Endothelial cell of umbilical vein (primary cell): ENCODE results near the gene EVPLL. TPM values are rescaled to one million over a fixed set of nuclear protein-coding genes. Genes with fewer than 3 reads are reported as not detected.

ENCODE experiments used
- BruUV-seq: library from RNA; stranded (reverse); fragments of 400-500 nt; replicated peaks from 2 replicates; lab custom pipeline; 2021; lab: Mats Ljungman, UMichigan
- CTCF ChIA-PET: fragments of 300-600, 350-600 bp; sonication (Branson Sonifier 250); formaldehyde crosslinking; loops from one replicate; lab custom pipeline; 2021; ENCODE audit warnings: antibody characterized with exemption, inconsistent platforms; lab: Charles Lee
- POLR2A ChIA-PET: fragments of 300-600, 350-600 bp; sonication (Branson Sonifier 250); formaldehyde crosslinking; loops from one replicate; lab custom pipeline; 2021; ENCODE audit warnings: antibody characterized with exemption, inconsistent platforms; lab: Charles Lee
- DNase-seq: peaks from one replicate; pipeline ENCODE4 v3.0.0-alpha.2; 2011; ENCODE audit warnings: low read depth, low spot score
- FAIRE-seq: peaks from 2 replicates; lab custom pipeline; 2011; peaks lifted over from hg19 to GRCh38; lab: Jason Lieb, UNC
- H2AFZ ChIP-seq: 2 replicates; pipeline ENCODE4 v1.6.0; 2012; ENCODE audit warnings: low read depth, low read length, control low read depth, inconsistent platforms
- H3K27ac ChIP-seq: 2 replicates; pipeline ENCODE4 v1.5.1; 2011; ENCODE audit warnings: low read depth, mild to moderate bottlenecking, control low read depth, low read length, moderate library complexity; ENCODE audit not compliant: insufficient read depth
- H3K27me3 ChIP-seq, 2 experiments: 2 replicates each; pipeline versions ENCODE4 v1.6.0 to v1.6.1; 2011; ENCODE audit warnings: low read length in 2 of 2, mixed read lengths in 1 of 2; ENCODE audit not compliant: control insufficient read depth in 2 of 2, insufficient read depth in 2 of 2
- H3K36me3 ChIP-seq, 2 experiments: 2 replicates in 1 of 2; 3 replicates in 1 of 2; pipeline ENCODE4 v1.5.1; 2011; ENCODE audit warnings: low read length in 2 of 2, mild to moderate bottlenecking in 1 of 2, moderate library complexity in 1 of 2; ENCODE audit not compliant: control insufficient read depth in 2 of 2, insufficient read depth in 2 of 2; ENCODE audit errors: extremely low read depth in 1 of 2
- H3K4me1 ChIP-seq: 3 replicates; pipeline ENCODE4 v1.5.1; 2011; ENCODE audit warnings: mild to moderate bottlenecking, low read length; ENCODE audit not compliant: control insufficient read depth, insufficient read depth; ENCODE audit errors: extremely low read depth
- H3K4me2 ChIP-seq: 2 replicates; pipeline ENCODE4 v1.6.1; 2011; ENCODE audit warnings: low read length, control low read depth, mixed read lengths; ENCODE audit not compliant: insufficient read depth
- H3K4me3 ChIP-seq, 3 experiments: fragments of 200-600 bp in 1 of 3; sonication (generic), shearing (Covaris generic) in 1 of 3; replicated peaks in 1 of 3; 2 replicates each; pipeline ENCODE4 v1.5.1; 2011 to 2016; ENCODE audit warnings: control low read depth in 3 of 3, low read length in 3 of 3, mild to moderate bottlenecking in 2 of 3, inconsistent platforms in 1 of 3, low read depth in 1 of 3, moderate library complexity in 1 of 3; ENCODE audit not compliant: insufficient read depth in 1 of 3
- H3K79me2 ChIP-seq: 2 replicates; pipeline ENCODE4 v1.6.0; 2012; ENCODE audit warnings: low read length, inconsistent platforms; ENCODE audit not compliant: control insufficient read depth, insufficient read depth
- H3K9ac ChIP-seq: replicated peaks from 2 replicates; pipeline ENCODE3; 2011; ENCODE audit warnings: low read length, control low read depth; ENCODE audit not compliant: insufficient read depth; ENCODE audit errors: extremely low read depth
- H3K9me1 ChIP-seq: replicated peaks from 3 replicates; pipeline ENCODE4 v1.6.0; 2011; ENCODE audit warnings: mild to moderate bottlenecking, low read length; ENCODE audit not compliant: control insufficient read depth, insufficient read depth; ENCODE audit errors: extremely low read depth
- H3K9me3 ChIP-seq: replicated peaks from 2 replicates; pipeline ENCODE4 v1.5.1; 2012; ENCODE audit warnings: low read length, inconsistent platforms; ENCODE audit not compliant: control insufficient read depth, insufficient read depth
- H4K20me1 ChIP-seq: replicated peaks from 2 replicates; pipeline ENCODE3; 2011; ENCODE audit warnings: mild to moderate bottlenecking, low read length; ENCODE audit not compliant: control insufficient read depth, insufficient read depth; ENCODE audit errors: extremely low read depth
- EZH2 ChIP-seq: IDR thresholded peaks from 2 replicates; pipeline ENCODE4 v1.6.1; 2012; ENCODE audit warnings: borderline replicate concordance, low read depth, mild to moderate bottlenecking, moderate library complexity, low read length, inconsistent platforms; ENCODE audit not compliant: severe bottlenecking
- FOS ChIP-seq: IDR thresholded peaks from 2 replicates; pipeline ENCODE4 v1.6.1; 2011; ENCODE audit warnings: mild to moderate bottlenecking, low read length, moderate library complexity, borderline replicate concordance; ENCODE audit not compliant: insufficient read depth
- GATA2 ChIP-seq: IDR thresholded peaks from 2 replicates; pipeline ENCODE4 v1.7.0; 2011; ENCODE audit warnings: low read depth, mild to moderate bottlenecking, moderate library complexity, mixed read lengths, low read length; ENCODE audit not compliant: insufficient read length, insufficient read depth
- JUN ChIP-seq: IDR thresholded peaks from 2 replicates; pipeline ENCODE4 v1.6.1; 2011; ENCODE audit warnings: borderline replicate concordance, low read depth; ENCODE audit not compliant: insufficient read length, insufficient read depth
- MYC ChIP-seq: IDR thresholded peaks from one replicate; pipeline ENCODE4 v1.6.1; 2011; ENCODE audit warnings: mild to moderate bottlenecking, low read depth, low read length
- POLR2A ChIP-seq: IDR thresholded peaks from 2 replicates; pipeline ENCODE4 v1.6.1; 2012; ENCODE audit warnings: low read depth, mild to moderate bottlenecking, control low read depth, low read length
- POLR2AphosphoS5 ChIP-seq: IDR thresholded peaks from 2 replicates; pipeline ENCODE4 v1.6.1; 2012; ENCODE audit warnings: low read depth, mild to moderate bottlenecking, control low read depth, low read length, moderate library complexity; ENCODE audit not compliant: insufficient read depth
- dilution Hi-C: fragments of 300-500 bp; cut with MboI; formaldehyde crosslinking; loops from one replicate; pipeline ENCODE4 v1.15.0; 2019; ENCODE audit warnings: low sequenced_read_pairs; ENCODE audit not compliant: extremely low pct_ligation_motif_present
- intact Hi-C: fragments of 100-400 bp; cut with micrococcal nuclease; formaldehyde crosslinking; loops from one replicate; pipeline ENCODE4 v1.10.0; 2022
- polyA plus RNA-seq, 4 experiments: library from polyadenylated mRNA; depleted of rRNA in 3 of 4; stranded (reverse) in 3 of 4; unstranded in 1 of 4; fragments of >200 nt; gene quantifications; 2 replicates each; pipeline versions ENCODE4 v1.2.1 to v1.2.3, GENCODE V29; 2011 to 2012; ENCODE audit warnings: missing spikeins in 1 of 4
- total RNA-seq: library from RNA; stranded (reverse); gene quantifications from 2 replicates; pipeline ENCODE4 v1.2.3, GENCODE V29; 2021
- TF ChIP-seq, protein P1 (sequence below): IDR thresholded peaks from 2 replicates; pipeline ENCODE4 v1.6.1; 2011; ENCODE audit not compliant: insufficient read depth, insufficient read length
- TF ChIP-seq, protein P2 (sequence below), 2 donors: IDR thresholded peaks; 1 replicate in 1 of 2; 2 replicates in 1 of 2; pipeline ENCODE4 v1.5.1; 2011; ENCODE audit warnings: low read length in 2 of 2, mild to moderate bottlenecking in 2 of 2, moderate library complexity in 2 of 2, control low read depth in 1 of 2, inconsistent platforms in 1 of 2, low read depth in 1 of 2; ENCODE audit not compliant: insufficient read depth in 1 of 2; ENCODE audit errors: extremely low read depth in 1 of 2

The EVPLL gene
- total and polyA plus RNA-seq, 2 donors (not counting 3 experiments of a cell fraction or from before 2014, with no cell fraction given): not detected

DNA sequence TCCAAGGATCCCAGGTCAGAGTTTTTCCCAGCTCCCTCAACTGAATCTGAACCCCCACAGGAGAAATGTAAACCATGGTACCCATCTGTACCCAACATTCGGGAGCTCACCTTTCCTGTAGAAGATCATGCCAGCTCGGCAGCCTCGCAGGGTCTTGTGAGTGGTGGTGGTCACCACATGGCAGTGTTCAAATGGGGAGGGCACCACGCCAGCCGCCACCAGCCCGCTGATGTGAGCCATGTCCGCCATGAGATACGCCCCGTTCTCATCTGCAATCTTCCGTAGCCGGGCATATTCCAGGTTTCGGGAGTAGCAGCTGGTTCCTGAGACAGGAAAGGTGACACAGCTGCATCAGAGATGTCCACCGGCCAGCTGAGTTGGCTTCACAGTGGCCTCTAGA is 37.6 kb upstream of the EVPLL start:
- ChIA-PET CTCF (no interaction called here), POLR2A (no interaction called here)
- FAIRE-seq: no peak
- H3K36me3 ChIP-seq: peaks cover 0 to 4% of the 10 kb centered on the region in 2 experiments
- H3K9me1 ChIP-seq: no peaks in the 10 kb centered on the region
- no peak overlapping the region for H3K4me2 ChIP-seq
- H3K4me3 ChIP-seq: no peak overlapping the region
- BruUV-seq: no TSS peak
- H3K9ac ChIP-seq: no peak overlapping the region
- no peak overlapping the region for H2AFZ ChIP-seq
- H3K27ac ChIP-seq: no peak overlapping the region
- no peaks in the 10 kb centered on the region for H3K79me2 ChIP-seq
- intact Hi-C loops: no loop called here
- H3K27me3 ChIP-seq: no peaks in the 10 kb centered on the region
- no peak for DNase-seq
- TF ChIP-seq FOS (no peak), POLR2A (no peak), MYC (no peak), JUN (no peak), POLR2AphosphoS5 (no peak), EZH2 (no peak), GATA2 (no peak)
- TF ChIP-seq, protein P1, sequence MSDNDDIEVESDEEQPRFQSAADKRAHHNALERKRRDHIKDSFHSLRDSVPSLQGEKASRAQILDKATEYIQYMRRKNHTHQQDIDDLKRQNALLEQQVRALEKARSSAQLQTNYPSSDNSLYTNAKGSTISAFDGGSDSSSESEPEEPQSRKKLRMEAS: no peak
- TF ChIP-seq, protein P2, sequence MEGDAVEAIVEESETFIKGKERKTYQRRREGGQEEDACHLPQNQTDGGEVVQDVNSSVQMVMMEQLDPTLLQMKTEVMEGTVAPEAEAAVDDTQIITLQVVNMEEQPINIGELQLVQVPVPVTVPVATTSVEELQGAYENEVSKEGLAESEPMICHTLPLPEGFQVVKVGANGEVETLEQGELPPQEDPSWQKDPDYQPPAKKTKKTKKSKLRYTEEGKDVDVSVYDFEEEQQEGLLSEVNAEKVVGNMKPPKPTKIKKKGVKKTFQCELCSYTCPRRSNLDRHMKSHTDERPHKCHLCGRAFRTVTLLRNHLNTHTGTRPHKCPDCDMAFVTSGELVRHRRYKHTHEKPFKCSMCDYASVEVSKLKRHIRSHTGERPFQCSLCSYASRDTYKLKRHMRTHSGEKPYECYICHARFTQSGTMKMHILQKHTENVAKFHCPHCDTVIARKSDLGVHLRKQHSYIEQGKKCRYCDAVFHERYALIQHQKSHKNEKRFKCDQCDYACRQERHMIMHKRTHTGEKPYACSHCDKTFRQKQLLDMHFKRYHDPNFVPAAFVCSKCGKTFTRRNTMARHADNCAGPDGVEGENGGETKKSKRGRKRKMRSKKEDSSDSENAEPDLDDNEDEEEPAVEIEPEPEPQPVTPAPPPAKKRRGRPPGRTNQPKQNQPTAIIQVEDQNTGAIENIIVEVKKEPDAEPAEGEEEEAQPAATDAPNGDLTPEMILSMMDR (IDR thresholded peaks at IDR 0.05; ENCODE audit: extremely low read depth in 1 of 2, insufficient read depth in 1 of 2, low read depth in 1 of 2, low read length in 2 of 2): no peak
- dilution Hi-C loops: no loop called here
- no peaks in the 10 kb centered on the region for H3K9me3 ChIP-seq
- H3K4me1 ChIP-seq: peaks cover 8% of the 10 kb centered on the region
- no peaks in the 10 kb centered on the region for H4K20me1 ChIP-seq
